Measurements from ENCODE around the gene NEK10.

DNA sequence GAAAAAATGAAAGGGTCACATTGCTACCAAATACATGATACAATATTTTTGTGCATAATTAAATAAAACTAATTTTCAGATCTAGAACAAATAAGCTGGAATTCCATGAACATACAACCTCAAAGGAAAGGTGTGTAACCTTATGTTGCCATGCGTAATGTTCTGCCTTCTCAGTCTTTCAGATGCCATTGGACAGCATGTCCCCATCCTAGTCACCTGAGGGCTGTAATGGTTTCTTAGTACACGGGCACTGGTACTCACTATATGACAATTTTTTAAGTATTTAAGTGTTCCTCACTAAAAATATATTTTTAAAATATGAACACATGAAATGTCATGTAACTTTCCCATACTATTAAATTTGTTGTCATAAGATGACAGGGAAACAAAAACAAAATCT is 24.1 kb downstream of the NEK10 start:
- TF ChIP-seq, protein P1, sequence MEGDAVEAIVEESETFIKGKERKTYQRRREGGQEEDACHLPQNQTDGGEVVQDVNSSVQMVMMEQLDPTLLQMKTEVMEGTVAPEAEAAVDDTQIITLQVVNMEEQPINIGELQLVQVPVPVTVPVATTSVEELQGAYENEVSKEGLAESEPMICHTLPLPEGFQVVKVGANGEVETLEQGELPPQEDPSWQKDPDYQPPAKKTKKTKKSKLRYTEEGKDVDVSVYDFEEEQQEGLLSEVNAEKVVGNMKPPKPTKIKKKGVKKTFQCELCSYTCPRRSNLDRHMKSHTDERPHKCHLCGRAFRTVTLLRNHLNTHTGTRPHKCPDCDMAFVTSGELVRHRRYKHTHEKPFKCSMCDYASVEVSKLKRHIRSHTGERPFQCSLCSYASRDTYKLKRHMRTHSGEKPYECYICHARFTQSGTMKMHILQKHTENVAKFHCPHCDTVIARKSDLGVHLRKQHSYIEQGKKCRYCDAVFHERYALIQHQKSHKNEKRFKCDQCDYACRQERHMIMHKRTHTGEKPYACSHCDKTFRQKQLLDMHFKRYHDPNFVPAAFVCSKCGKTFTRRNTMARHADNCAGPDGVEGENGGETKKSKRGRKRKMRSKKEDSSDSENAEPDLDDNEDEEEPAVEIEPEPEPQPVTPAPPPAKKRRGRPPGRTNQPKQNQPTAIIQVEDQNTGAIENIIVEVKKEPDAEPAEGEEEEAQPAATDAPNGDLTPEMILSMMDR (conservative IDR thresholded peaks at IDR 0.05; ENCODE audit: low read length) = no peak
- no peak for TF ChIP-seq EZH2phosphoT487 (IDR thresholded peaks at IDR 0.05; ENCODE audit: borderline replicate concordance)

Data from Loucy (cell line).